C1 segment of cervical spinal cord (tissue), 14 donors: ENCODE data around the gene AANAT.
A peak's percentile ranks its signal among the peaks of the same experiment; 100 is the strongest.

Experiments used
- DNase-seq, 14 donors: peaks; one replicate each; lab custom pipeline; 2025; lab: John Stamatoyannopoulos, UW

Gene AANAT

GRCh38 chr17:76468634-76469010 lies 1.2 kb downstream of the AANAT start:
- no peak for DNase-seq

GRCh38 chr17:76469076-76469990 lies 1.9 kb downstream of the AANAT start:
- no peak for DNase-seq

- DNase-seq = no peak
Observed at GRCh38 chr17:76469991-76470739, 2.8 kb downstream of the AANAT start.

GRCh38 chr17:76471498-76472257 lies 4.3 kb downstream of the AANAT start:
- no peak for DNase-seq

GRCh38 chr17:76472258-76472645 lies 4.8 kb downstream of the AANAT start:
- DNase-seq = no peak

GRCh38 chr17:76472726-76473125 lies 5.3 kb downstream of the AANAT start:
- no peak for DNase-seq

GRCh38 chr17:76473541-76473985 lies 6.2 kb downstream of the AANAT start:
- DNase-seq = no peak

- DNase-seq = no peak
Observed at GRCh38 chr17:76474238-76474637, 6.8 kb downstream of the AANAT start.

- no peak for DNase-seq
Observed at GRCh38 chr17:76474894-76475293, 7.5 kb downstream of the AANAT start.

- DNase-seq = no peak
Observed at GRCh38 chr17:76475302-76475701, 7.9 kb downstream of the AANAT start.

GRCh38 chr17:76476736-76477135 lies 9.3 kb downstream of the AANAT start:
- DNase-seq = no peak

- DNase-seq = no peak
Observed at GRCh38 chr17:76477576-76477975, 10.2 kb downstream of the AANAT start.

- no peak for DNase-seq
Observed at GRCh38 chr17:76478097-76478496, 10.7 kb downstream of the AANAT start.

- DNase-seq = no peak
Observed at GRCh38 chr17:76478730-76479514, 11.5 kb downstream of the AANAT start.

GRCh38 chr17:76479515-76480060 lies 12.2 kb downstream of the AANAT start:
- no peak for DNase-seq

- peak in 2 of 14 donors; percentile 58 to 77 for DNase-seq
Observed at GRCh38 chr17:76480632-76481031, 13.2 kb downstream of the AANAT start.

- DNase-seq = peak in 11 of 14 donors; percentile 14 to 77 (median 51)
Observed at GRCh38 chr17:76481071-76481655, 13.8 kb downstream of the AANAT start.

GRCh38 chr17:76484228-76484725 lies 16.9 kb downstream of the AANAT start:
- DNase-seq = no peak

- peak in 10 of 14 donors; percentile 17 to 63 (median 46) for DNase-seq
Observed at GRCh38 chr17:76485569-76485968, 18.2 kb downstream of the AANAT start.
